ENCODE measurements around the gene FADS2.

Gene FADS2

DNA sequence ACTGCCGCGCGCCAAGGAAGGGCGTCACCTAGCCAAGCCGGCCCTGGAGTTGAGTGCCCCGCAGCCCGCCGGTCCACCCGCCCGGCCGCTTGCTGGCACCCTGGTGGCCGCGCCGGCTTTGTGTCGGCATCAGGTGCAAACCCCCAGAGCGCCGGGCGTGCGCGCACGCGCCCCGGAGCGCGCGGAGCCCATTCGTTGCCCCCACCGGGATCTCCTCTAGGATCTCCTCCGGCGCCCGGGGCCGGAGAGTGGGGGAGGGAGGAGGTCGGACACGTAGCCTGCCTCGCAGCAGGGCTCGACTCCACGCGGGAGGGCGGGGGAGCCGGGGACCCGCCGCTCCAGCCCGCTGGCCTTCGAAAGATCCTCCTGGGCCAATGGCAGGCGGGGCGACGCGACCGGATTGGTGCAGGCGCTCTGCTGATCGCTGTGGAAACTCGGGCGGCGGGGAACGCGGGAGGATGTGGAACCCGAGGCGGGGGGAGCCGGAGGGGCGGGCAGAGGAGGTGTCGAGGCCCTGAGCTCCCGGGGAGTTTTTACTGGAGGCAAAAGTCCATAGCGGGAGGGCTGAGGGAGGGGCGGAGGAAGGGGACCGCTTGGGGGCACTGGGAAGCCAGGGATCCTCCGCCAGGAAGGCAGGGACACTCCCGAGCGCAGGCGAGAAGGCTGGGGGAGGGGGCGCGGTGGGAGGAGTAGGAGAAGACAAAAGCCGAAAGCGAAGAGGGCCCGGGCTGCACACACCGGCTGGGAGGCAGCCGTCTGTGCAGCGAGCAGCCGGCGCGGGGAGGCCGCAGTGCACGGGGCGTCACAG lies at the start of gene FADS2:
Gene FADS2 (plus strand): TSS at position 730 of the 808 bp plus-strand sequence. CDS start 91 bp downstream, outside the sequence.
- DNase-seq, result peak; percentile 79

DNA sequence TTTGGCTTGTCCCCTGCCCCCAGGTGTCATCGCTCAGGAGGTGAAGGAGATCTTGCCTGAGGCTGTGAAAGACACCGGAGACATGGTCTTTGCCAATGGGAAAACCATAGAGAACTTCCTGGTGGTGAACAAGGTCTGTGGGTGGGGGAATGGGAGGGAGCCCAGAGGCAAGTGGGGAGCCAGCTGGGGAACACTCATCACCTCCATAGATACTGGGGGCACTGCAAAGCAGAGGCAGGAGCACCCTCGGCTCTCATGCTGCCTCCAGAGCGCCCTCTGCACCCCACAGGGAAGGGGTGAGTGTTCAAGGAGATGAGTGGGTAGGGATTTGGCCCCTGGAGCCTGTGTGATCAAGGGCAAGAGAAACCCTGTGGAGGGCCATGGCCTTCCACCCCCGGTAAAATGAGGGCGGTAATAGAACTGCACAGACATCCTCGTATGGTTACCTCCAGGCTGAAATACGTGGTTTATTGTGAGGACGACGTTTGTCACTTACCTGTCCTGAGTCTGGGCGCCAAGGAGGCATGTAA lies 49.7 kb upstream of the FADS2 start:
- DNase-seq, result no peak

DNA sequence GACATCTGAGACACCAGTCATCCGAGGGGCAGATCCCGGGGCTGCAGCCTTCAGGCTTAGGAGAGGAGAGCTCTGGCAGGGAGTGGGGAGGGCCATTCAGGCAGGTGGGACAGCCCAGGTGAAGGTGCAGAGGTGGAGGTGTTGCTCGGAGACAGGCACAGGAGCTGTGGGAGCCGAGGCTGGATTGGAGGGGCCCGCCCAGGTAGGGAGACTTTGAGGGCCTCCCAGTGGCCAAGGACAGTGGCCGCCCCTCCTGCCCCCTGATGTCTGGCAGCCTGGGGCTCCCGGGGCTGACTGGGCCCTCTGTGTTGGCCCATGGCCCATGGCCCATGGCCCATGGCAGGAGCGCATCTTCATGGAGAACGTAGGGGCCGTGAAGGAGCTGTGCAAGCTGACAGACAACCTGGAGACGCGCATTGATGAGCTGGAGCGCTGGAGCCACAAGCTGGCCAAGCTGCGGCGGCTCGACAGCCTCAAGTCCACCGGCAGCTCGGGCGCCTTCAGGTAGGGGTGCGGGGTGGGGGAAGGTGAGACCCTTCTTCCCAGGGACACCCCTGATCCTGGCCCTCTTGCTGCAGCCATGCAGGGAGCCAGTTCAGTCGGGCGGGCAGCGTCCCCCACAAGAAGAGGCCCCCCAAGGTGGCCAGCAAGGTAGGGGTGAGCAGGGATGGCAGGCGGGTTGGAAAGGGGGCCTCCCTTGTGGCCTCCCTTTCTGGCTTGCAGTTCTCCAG lies 49.0 kb upstream of the FADS2 start:
- DNase-seq, result no peak

DNA sequence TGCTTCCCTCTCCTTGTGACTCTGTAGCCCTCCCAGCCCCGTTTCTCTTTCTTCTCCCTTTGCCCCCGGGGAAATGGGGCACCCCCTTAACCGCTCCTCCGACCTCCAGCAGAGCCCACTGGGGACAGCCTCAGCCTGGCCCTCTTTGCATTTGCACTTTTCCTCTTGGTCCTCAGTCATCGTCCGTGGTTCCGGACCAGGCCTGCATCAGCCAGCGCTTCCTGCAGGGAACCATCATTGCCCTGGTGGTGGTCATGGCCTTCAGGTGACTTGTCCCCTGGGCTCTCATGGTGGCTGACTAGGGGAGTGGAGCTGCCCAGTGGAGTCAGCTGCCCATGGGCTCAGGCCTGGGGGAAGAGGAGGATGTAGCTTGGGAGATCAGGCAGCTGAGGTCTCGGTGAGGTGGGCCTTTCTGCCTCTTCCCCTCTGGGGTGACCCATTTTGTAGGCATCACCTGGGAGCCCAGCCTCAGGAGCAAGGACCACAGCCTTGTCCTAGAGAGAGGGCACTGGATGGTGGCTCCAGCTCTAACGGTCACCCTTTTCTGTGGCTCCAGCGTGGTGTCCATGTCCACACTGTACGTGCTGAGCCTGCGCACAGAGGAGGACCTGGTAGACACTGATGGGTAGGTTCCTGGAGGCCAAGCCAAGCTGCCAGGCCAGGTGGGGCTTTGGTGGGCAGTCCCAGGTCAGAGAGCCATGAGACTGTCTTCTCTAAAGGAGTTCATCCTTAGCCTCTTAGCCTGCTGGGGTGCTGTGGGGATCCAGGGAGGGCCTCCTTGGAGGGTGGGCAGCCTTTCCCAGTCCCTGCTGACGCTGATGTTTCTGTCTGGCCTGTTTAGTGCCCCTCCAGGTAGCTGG lies 48.2 kb upstream of the FADS2 start:
- no peak for DNase-seq

DNA sequence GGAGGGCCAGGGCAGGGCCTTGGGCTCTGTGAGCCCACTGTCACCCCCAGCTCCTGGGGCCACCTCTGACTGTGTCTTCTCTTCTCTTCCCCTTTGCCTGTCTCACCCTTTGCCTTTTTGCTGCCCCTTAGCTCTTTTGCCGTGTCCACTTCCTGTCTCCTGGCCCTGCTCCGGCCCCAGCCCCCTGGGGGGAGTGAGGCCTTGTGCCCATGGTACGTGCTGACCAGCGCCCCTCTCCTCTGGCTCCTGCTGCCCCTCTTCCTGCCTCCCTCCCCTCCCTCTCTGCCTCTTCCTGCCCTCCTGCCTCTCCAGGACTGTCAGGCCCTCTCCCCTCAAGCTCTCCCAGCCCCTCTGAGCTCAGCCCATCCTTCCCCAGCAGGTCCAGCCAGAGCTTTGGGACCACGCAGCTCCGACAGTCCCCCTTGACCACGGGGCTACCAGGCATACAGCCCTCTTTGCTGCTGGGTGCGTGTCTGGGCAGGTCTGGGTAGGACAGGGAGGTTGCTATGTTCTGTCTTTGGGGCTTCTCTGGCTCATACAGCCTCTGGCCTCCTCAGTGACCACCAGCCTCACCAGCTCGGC lies 47.4 kb upstream of the FADS2 start:
- DNase-seq, result no peak

DNA sequence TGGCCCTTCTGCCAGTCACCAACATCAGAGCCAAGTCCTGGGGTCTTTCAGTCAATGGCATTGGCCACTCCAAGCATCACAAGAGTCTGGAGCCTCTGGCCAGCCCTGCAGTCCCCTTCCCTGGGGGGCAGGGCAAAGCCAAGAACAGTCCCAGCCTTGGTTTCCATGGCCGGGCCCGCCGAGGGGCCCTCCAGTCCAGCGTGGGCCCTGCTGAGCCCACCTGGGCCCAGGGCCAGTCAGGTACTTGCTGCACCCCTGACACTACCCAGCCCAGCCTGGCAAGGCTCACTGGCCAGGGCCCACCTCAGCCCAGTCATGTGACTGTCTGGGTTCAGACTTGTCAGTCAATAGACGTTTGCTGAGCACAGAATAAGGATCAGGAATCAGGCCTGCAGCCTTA lies 46.5 kb upstream of the FADS2 start:
- no peak for DNase-seq

DNA sequence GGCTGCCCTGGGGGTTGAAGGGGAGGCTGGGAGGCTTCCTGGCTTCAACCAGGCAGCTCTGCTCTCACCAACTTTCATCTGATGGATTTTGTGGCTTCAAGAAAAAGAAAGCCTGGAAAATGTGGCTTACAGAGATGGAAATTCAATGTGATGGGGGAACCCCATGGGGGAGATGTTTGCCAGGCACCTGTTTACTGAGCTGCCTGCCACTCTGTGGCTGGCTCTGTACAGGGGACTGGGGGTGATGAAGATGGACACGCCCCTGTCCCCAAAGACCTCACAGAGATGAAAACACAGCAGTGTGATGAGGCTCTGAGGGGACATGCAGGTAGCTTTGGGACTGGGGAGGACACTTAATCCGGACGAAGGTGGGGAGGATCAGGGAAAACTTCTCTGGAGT lies 45.8 kb upstream of the FADS2 start:
- no peak for DNase-seq

DNA sequence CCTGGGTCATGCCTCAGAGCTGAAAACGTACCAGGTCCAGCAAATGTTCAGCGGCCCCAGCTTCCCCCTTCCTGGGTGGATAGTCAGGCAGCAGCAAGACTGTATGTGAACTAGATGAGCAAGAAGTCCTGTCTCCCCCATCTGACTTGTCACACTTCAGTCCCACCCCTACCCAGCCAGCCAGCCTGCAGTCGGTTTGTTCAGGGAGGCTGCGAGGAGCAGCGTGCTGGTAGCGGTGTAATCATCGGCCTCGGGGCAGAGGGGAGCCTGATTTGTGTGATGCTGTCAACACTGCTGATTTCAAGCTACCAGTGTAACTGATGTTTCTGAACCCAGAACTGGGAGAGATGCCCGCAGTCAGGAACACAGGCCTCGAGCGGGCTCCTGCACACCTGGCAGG lies 45.3 kb upstream of the FADS2 start:
- DNase-seq, result no peak

DNA sequence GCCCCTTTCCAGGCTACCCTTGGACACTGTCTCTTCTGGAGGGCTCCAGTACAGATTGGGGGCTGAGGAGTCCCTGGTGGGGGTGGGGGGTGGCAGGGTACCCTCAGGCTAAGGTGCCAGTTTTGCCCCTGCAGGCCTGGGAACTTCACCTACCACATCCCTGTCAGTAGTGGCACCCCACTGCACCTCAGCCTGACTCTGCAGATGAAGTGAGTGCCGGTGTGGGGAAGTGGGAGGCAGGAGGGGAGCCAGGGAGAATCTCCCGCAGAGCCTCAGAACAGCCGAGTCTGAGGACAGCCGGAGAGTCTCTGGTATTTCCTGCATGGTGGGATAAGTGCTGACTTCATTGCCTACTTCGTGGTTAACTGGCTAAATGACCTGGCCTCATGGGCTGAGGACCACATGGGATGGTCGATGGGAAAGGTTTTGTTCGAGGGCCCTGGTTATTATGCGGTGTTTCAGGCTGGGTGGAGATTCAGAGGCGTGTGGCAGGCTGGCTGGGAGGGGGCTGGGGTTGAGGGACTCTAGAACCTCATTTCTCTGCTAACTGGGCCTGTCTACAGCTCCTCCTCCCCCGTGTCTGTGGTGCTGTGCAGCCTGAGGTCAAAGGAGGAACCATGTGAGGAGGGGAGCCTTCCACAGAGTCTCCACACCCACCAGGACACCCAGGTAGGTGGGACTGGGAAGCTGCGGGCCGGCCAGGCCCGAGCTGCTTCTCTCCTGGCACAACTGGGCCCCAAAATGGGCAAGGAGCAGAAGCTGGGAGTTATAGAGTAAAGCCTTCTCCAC lies 44.2 kb upstream of the FADS2 start:
- DNase-seq, result no peak

DNA sequence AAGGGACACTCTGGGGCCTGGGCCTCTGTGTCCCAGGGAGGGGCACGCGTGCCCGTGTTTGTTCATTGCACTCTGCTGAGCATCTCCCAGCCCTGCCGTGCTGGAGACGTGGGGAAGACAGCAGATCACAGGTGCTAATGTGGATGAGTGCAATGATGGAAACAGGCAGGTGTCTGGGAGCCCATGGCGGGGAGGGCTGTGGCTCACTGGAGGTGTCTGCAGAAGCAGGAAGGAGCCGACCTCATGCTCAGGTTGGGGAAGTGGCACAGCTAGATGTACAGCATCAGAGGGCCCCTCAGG lies 43.6 kb upstream of the FADS2 start:
- DNase-seq, result no peak

DNA sequence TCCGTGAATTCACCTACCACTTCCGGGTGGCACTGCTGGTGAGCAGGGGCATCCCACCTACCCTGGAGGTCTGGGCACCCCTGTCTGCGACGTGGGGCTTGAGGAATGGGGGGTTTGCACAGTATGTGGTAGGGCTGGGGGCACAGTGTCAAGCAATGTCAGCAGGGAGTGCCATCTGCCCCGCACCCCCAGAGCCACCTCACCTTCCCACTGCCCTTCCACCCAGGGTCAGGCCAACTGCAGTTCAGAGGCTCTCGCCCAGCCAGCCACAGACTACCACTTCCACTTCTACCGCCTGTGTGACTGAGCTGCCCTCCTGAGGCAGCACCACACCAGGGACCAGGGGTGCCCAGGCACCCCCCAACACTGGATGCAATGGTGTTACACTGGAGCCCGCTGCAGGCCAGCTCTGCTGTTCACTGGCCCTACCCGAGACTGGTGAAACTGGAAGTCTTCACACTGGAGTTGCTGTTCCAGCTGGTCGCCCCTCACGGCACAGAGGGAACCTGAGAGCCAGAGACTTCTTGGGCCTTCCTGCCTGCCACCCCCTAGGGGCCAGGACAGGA lies 42.2 kb upstream of the FADS2 start:
- DNase-seq, result no peak

DNA sequence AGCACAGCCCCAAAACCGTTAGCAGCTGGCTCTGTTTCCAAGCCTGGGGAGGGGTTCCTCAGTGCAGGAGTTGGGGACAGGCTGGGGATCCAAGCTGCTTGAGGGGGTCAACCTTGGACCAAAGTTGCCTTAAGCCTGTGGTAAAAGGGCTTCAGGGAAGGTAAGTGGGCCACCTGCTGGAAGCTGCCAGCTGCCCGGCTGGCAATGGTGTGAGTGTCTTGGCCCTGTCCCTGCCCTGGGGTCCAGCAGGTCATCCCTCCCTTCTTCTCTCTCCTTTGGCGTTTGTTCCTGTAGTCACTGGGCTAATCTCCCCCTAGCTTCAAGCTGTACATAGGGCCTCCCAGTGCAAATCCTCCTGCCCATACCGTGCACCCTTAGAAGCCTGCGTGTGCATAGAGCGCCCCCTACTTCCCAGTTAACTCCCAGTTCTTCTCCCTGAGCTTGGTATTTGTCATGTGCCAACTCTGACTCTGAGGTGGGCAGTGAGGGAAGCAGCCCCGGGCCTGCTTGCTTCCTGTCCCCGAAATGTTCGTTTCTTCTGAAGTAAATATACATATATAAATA lies 40.1 kb upstream of the FADS2 start:
- DNase-seq, result no peak

DNA sequence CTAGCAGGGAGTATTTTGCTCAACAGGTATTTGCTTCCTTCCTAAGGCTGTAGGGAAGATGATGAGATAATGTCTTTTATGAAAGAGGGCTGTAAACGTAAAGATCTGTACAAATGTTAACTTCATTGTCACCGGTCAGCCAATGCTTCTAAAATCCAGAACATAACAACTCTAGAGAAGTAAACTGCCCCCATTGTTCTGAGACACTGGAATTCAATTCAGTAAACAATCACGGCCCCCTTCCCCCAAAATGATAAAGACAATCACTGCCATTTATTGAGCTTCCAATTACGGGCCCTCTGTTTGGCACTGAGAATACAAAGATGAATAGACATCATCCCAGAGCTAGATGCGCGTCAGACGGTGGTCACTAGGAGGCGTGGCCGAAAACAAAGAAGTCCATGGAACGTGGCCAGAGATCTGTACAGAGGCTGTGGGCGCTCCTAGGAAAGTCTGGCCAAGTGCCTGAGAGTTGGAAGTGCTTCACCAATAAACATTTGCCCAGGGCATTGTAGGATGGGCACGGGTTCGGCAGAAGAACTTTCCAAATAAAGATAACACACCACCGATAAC lies 36.3 kb upstream of the FADS2 start:
- no peak for DNase-seq

DNA sequence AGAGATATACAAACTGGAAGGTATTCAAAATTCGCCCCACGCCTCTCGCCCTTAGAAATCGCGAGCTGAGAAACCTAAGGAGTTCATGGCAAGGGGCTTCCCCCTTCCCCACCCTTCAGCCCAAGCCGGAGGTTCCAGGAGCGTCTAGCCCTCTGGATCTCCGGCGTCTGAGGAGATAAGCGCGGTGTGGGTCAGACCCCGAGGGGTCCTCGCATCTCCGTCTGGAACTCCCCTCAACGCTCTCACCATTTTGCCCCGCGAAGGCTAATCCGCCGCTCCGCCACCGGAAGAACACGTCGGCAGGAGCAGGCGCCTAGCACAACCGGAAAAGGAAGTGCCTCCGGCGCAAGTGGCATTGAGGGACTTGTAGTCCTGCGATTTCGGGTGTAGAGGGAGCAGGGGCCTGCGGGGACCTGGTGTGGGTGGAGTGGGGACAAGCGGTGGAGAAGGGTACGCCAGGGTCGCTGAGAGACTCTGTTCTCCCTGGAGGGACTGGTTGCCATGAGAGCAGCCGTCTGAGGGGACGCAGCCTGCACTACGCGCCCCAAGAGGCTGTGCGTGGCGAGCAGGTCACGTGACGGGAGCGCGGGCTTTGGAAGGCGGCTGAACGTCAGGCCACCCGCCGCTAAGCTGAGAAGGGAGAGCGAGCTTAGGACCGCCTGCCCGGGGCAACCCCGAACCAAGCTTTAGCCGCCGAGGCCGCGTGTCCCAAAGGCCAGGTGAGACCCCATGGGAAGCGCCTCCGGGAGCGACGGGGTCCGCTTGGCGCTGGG lies 35.6 kb upstream of the FADS2 start, which contains the start of the genes FEN1 and TMEM258:
Gene FEN1 (plus strand): TSS at position 602 of the 773 bp plus-strand sequence. CDS start 2,451 bp downstream, outside the sequence.
Gene TMEM258 (minus strand): TSS at position 290 of the 773 bp plus-strand sequence. CDS start 41 bp downstream, at position 249.
- DNase-seq, result peak; percentile 75

DNA sequence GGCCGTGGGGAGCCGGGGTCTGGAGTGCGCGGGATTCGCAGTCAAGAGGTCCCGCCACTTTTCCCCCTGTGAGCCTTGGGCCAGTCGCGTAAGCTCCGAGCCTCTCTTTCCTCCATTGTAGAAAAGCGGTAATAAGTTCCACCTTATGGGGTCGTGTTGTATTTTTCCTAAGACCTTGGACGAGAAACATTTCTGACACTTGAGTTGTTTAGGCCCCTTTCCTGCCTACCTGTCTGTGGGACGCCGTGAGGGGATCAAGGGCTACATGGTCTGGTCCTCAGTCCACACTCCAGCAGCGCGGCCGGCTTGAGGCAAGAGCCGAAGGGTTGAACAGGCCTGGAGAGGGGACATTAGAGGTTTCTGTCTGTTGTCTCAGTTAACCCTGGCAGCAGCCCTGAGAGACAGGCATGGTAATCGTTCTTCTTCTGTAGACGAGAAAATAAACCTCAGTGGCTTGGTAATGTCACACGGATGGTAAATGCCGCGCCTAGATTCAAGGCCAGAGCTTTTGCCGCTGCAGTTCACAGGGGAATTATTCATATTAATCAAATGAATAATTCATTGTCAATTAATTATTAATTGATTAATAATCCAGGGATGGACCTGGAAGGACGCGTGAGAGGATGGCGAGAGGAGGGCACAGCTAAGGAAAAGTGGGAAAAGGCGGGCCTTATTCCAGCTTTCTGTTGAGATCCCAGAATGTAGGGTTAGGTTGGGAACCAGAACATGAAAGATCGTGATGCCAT lies 34.8 kb upstream of the FADS2 start:
- no peak for DNase-seq

DNA sequence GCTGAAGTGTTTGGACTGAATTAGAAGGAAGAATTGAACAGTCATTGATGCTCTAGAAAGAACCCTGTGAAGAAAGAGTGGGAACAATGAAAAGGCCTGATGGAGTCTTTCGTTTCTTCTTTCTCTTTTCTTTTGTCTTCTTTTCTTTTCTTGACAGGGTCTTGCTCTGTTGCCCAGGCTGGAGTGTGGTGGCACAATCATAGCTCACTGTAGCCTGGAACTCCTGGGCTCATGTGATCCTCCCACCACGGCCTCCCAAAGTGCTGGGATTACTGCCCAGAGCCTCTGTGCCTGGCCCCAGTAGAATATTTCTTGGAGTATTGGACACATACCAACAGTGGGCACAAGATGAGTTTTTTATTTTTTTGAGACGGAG lies 34.3 kb upstream of the FADS2 start:
- no peak for DNase-seq

DNA sequence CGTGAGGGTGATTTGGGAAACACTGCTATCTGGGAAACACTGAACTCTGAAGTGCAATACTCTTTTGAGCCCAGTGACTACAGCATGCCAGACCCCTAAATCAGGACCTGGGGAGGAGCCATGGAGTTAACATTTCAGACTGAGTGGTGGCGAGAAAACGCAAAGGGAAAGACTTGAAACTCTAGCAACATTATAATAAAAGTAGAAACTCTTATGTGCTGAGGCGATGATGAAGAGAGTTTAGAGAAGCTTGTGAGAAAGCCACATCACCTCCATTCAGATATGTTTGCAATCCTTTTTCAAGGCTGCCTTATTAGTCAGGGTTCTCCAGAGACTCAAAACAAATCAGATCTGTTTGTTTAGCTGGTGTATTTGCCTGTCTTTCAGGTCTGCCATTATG lies 33.5 kb upstream of the FADS2 start:
- DNase-seq, result no peak

DNA sequence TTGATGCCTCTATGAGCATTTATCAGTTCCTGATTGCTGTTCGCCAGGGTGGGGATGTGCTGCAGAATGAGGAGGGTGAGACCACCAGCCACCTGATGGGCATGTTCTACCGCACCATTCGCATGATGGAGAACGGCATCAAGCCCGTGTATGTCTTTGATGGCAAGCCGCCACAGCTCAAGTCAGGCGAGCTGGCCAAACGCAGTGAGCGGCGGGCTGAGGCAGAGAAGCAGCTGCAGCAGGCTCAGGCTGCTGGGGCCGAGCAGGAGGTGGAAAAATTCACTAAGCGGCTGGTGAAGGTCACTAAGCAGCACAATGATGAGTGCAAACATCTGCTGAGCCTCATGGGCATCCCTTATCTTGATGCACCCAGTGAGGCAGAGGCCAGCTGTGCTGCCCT lies 32.6 kb upstream of the FADS2 start:
- no peak for DNase-seq

DNA sequence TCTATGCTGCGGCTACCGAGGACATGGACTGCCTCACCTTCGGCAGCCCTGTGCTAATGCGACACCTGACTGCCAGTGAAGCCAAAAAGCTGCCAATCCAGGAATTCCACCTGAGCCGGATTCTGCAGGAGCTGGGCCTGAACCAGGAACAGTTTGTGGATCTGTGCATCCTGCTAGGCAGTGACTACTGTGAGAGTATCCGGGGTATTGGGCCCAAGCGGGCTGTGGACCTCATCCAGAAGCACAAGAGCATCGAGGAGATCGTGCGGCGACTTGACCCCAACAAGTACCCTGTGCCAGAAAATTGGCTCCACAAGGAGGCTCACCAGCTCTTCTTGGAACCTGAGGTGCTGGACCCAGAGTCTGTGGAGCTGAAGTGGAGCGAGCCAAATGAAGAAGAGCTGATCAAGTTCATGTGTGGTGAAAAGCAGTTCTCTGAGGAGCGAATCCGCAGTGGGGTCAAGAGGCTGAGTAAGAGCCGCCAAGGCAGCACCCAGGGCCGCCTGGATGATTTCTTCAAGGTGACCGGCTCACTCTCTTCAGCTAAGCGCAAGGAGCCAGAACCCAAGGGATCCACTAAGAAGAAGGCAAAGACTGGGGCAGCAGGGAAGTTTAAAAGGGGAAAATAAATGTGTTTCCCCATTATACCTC lies 32.1 kb upstream of the FADS2 start:
- no peak for DNase-seq

Data from GF-D8 (cell line).